Hepatocyte (in vitro differentiated cells): Measurements from ENCODE around the gene PRMT7. TPM values are rescaled to one million over a fixed set of nuclear protein-coding genes. Genes with fewer than 3 reads are reported as not detected.

Experiments
- polyA plus RNA-seq: library from polyadenylated mRNA; unstranded; fragments of >200 nt; fragmentation: Nextera tagmentation; extraction: Ambion mirVana; gene quantifications from 2 replicates; pipeline ENCODE4 v1.2.1, GENCODE V29; 2016
- small RNA-seq: library from RNA; depleted of rRNA; stranded (forward); fragments of <200 nt; gene quantifications from one replicate; pipeline ENCODE3, GENCODE V24; 2014
- total RNA-seq: library from RNA; depleted of rRNA; stranded (reverse); fragments of >200 nt; gene quantifications from 2 replicates; pipeline ENCODE4 v1.2.3, GENCODE V29; 2014

The PRMT7 gene
- total and polyA plus RNA-seq, 2 experiments from 2014 or later = 41.1 to 43.6 TPM

Small RNAs within 50 kb of the gene (small RNA-seq; reads per million reads assigned to genes)
- gene RNU4-30P (not detected), gene RNU6-1262P (not detected)

Other genes starting within 250 kb of the PRMT7 start
- gene NFATC3, start 225.6 kb upstream of the PRMT7 start, total RNA-seq = 33.3 and 35.9 TPM in 2 replicates
- 13.1 and 15.1 TPM in 2 replicates for gene NFATC3, start 225.6 kb upstream of the PRMT7 start, polyA plus RNA-seq
- gene ESRP2, start 74.9 kb upstream of the PRMT7 start, total RNA-seq = 39.5 and 45.6 TPM in 2 replicates
- gene ESRP2, start 74.9 kb upstream of the PRMT7 start, polyA plus RNA-seq = 45.6 and 52.4 TPM in 2 replicates
- 24.2 and 34.8 TPM in 2 replicates for gene PLA2G15, start 65.6 kb upstream of the PRMT7 start, total RNA-seq
- 31.7 and 34.2 TPM in 2 replicates for gene PLA2G15, start 65.6 kb upstream of the PRMT7 start, polyA plus RNA-seq
- gene SLC7A6, start 46.5 kb upstream of the PRMT7 start, total RNA-seq = 23.4 and 29.7 TPM in 2 replicates
- gene SLC7A6, start 46.5 kb upstream of the PRMT7 start, polyA plus RNA-seq = 20.5 and 23.1 TPM in 2 replicates
- 8.8 and 13.0 TPM in 2 replicates for gene SLC7A6OS, start 73 bp upstream of the PRMT7 start, total RNA-seq
- gene SLC7A6OS, start 73 bp upstream of the PRMT7 start, polyA plus RNA-seq = 13.7 and 18.9 TPM in 2 replicates
- 6.3 and 8.4 TPM in 2 replicates for gene SMPD3, start 137.5 kb downstream of the PRMT7 start, total RNA-seq
- gene SMPD3, start 137.5 kb downstream of the PRMT7 start, polyA plus RNA-seq = 5.7 and 9.5 TPM in 2 replicates
- gene ZFP90, start 228.3 kb downstream of the PRMT7 start, total RNA-seq = 13.4 and 18.6 TPM in 2 replicates
- gene ZFP90, start 228.3 kb downstream of the PRMT7 start, polyA plus RNA-seq = 10.9 and 14.8 TPM in 2 replicates